ENCODE measurements around the gene MLX. TPM values are rescaled to one million over a fixed set of nuclear protein-coding genes. Genes with fewer than 3 reads are reported as not detected.

Gene MLX
- total and polyA plus RNA-seq, 12 donors = 34.2 to 95.0 (median 47.1) TPM

- Histone ChIP-seq H3K4me1 (replicated peaks in 1 of 2) (peaks cover 5 to 21% of the 10 kb centered on the region in 2 donors), H3K9me3 (replicated peaks in 1 of 3) (no peaks in the 10 kb centered on the region), H3K27ac (no peak overlapping the region), H3K27me3 (no peaks in the 10 kb centered on the region), H3K36me3 (replicated peaks in 1 of 2) (peaks cover 0 to 55% of the 10 kb centered on the region in 2 donors), H3K4me3 (no peak overlapping the region)
- DNase-seq = no peak
- whole genome bisulfite sequencing, 4 donors = 38 to 58% (median 54%) methylated on average over 2 of the region's 2 CpGs
- intact Hi-C loops (cut with DNase I) = loop anchor here (5.0 to 10.0 kb wide), 2 partner anchors 95 to 102 kb away; partner anchors contain the start of genes CCR10 (in 1 of the 2), CNTNAP1 (in 1 of the 2) and PLEKHH3 (in 1 of the 2)
- no peak for TF ChIP-seq POLR2A (IDR thresholded peaks at IDR 0.05)
- TF ChIP-seq, protein P1, sequence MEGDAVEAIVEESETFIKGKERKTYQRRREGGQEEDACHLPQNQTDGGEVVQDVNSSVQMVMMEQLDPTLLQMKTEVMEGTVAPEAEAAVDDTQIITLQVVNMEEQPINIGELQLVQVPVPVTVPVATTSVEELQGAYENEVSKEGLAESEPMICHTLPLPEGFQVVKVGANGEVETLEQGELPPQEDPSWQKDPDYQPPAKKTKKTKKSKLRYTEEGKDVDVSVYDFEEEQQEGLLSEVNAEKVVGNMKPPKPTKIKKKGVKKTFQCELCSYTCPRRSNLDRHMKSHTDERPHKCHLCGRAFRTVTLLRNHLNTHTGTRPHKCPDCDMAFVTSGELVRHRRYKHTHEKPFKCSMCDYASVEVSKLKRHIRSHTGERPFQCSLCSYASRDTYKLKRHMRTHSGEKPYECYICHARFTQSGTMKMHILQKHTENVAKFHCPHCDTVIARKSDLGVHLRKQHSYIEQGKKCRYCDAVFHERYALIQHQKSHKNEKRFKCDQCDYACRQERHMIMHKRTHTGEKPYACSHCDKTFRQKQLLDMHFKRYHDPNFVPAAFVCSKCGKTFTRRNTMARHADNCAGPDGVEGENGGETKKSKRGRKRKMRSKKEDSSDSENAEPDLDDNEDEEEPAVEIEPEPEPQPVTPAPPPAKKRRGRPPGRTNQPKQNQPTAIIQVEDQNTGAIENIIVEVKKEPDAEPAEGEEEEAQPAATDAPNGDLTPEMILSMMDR (IDR thresholded peaks at IDR 0.05) = no peak
These were observed 13.1 kb downstream of the MLX start for GRCh38 chr17:42579794-42580551.

GRCh38 chr17:42581744-42582270 is 14.9 kb downstream of the MLX start:
- 67 to 76% (median 73%) methylated on average over 3 to 10 of the region's 10 CpGs for whole genome bisulfite sequencing, 4 donors
- Histone ChIP-seq H3K27ac (no peak overlapping the region), H3K4me1 (replicated peaks in 1 of 2) (peaks cover 5 to 17% of the 10 kb centered on the region in 2 donors), H3K9me3 (replicated peaks in 1 of 3) (no peaks in the 10 kb centered on the region), H3K36me3 (replicated peaks in 1 of 2) (peaks cover 0 to 73% of the 10 kb centered on the region in 2 donors), H3K27me3 (no peaks in the 10 kb centered on the region), H3K4me3 (no peak overlapping the region)
- DNase-seq = peak in 1 of 7 donors; percentile 46
- TF ChIP-seq, protein P1 (IDR thresholded peaks at IDR 0.05) = no peak
- no peak for TF ChIP-seq POLR2A (IDR thresholded peaks at IDR 0.05)
- intact Hi-C loops (cut with DNase I) = loop anchor here (5.0 to 10.0 kb wide), 2 partner anchors 93 to 100 kb away; partner anchors contain the start of genes CCR10 (in 1 of the 2), CNTNAP1 (in 1 of the 2) and PLEKHH3 (in 1 of the 2)

- DNase-seq = peak in 1 of 7 donors; percentile 46
- Histone ChIP-seq H3K9me3 (replicated peaks in 1 of 3) (no peaks in the 10 kb centered on the region), H3K4me3 (no peak overlapping the region), H3K27me3 (no peaks in the 10 kb centered on the region), H3K27ac (peak overlapping the region in 2 of 5 donors; percentile 28 to 67), H3K4me1 (replicated peaks in 1 of 2) (no peaks in the 10 kb centered on the region), H3K36me3 (replicated peaks in 1 of 2) (peaks cover 0 to 98% of the 10 kb centered on the region in 2 donors)
- intact Hi-C loops (cut with DNase I) = loop anchor here (5.0 to 10.0 kb wide), 2 partner anchors 90 to 97 kb away; partner anchors contain the start of genes CCR10 (in 1 of the 2), CNTNAP1 (in 1 of the 2) and PLEKHH3 (in 1 of the 2)
- TF ChIP-seq, protein P1 (IDR thresholded peaks at IDR 0.05) = no peak
- no peak for TF ChIP-seq POLR2A (IDR thresholded peaks at IDR 0.05)
- WGBS, 4 donors = 70 to 88% (median 83%) methylated on average over 6 to 9 of the region's 9 CpGs
These were observed 18.0 kb downstream of the MLX start for GRCh38 chr17:42584880-42585279.

DNA sequence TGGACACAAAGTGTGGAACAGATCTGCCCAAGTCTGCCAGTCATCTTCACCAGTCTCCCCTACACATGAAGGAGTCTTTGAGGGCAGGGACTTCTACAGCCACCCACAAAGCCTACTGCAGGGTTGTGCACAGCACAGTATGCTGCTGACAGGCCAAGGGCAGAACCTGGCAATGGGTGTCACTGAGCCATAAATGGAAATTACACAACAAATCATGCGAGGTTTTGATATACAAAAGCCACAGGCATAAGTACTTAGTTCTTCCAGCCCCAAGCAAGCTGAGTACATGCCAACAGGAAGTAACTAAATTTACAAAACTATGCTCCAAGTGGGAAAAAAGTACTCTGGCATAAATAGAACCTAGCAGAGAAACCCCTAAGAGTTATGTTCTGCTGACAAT is 18.5 kb downstream of the MLX start:
- intact Hi-C loops (cut with DNase I) = loop anchor here in 1 of 2 donors (10.0 kb wide), 1 partner anchor 89 kb away; the partner anchor contains the start of gene PLEKHH3
- no peaks in the 10 kb centered on the region for H3K9me3 ChIP-seq (replicated peaks in 1 of 3)
- no peaks in the 10 kb centered on the region for H3K4me1 ChIP-seq (replicated peaks in 1 of 2)
- 5 to 33% (median 19%) methylated on average over 1 of the region's 1 CpG for WGBS, 4 donors
- peak overlapping the region in 2 of 5 donors; percentile 28 to 67 for H3K27ac ChIP-seq
- H3K4me3 ChIP-seq = no peak overlapping the region
- H3K27me3 ChIP-seq = no peaks in the 10 kb centered on the region
- TF ChIP-seq POLR2A (IDR thresholded peaks at IDR 0.05) = no peak
- TF ChIP-seq, protein P1 (IDR thresholded peaks at IDR 0.05) = no peak
- peaks cover 0 to 98% of the 10 kb centered on the region in 2 donors for H3K36me3 ChIP-seq (replicated peaks in 1 of 2)
- DNase-seq = peak in 3 of 7 donors; percentile 32 to 52 (median 48)
